AG04450 (cell line): Measurements from ENCODE around the gene KLRF2. TPM values are rescaled to one million over a fixed set of nuclear protein-coding genes. Genes with fewer than 3 reads are reported as not detected.

Source experiments
- CTCF ChIA-PET: fragments of 300-600, 350-600 bp; formaldehyde crosslinking; extraction: SDS; loops from one replicate; lab custom pipeline; 2022; ENCODE audit warnings: antibody characterized with exemption, inconsistent platforms; lab: Charles Lee
- POLR2A ChIA-PET: fragments of 350-600 bp; formaldehyde crosslinking; extraction: SDS; loops from one replicate; lab custom pipeline; 2021; ENCODE audit warnings: antibody characterized with exemption, inconsistent platforms; lab: Yijun Ruan, JAX
- DNase-seq: peaks from one replicate; pipeline ENCODE4 v3.0.0-alpha.2; 2011; ENCODE audit warnings: low read depth, low spot score
- H3K27ac ChIP-seq: one replicate; pipeline ENCODE4 v1.5.1; 2012; ENCODE audit warnings: low read depth, low read length, control low read depth
- H3K27me3 ChIP-seq: one replicate; pipeline ENCODE4 v1.6.0; 2012; ENCODE audit warnings: low read length; ENCODE audit not compliant: control insufficient read depth, insufficient read depth
- H3K4me3 ChIP-seq: 2 replicates; pipeline ENCODE4 v1.5.1; 2011; ENCODE audit warnings: mild to moderate bottlenecking, low read depth, low read length, control low read depth
- H3K9me3 ChIP-seq: 2 replicates; pipeline ENCODE4 v1.5.1; 2012; ENCODE audit warnings: low read length; ENCODE audit not compliant: control insufficient read depth, insufficient read depth
- polyA plus RNA-seq: library from polyadenylated mRNA; depleted of rRNA; stranded (reverse); fragments of >200 nt; gene quantifications from 2 replicates; pipeline ENCODE4 v1.2.3, GENCODE V29; 2011
- TF ChIP-seq, protein P1 (sequence below): IDR thresholded peaks from 2 replicates; pipeline ENCODE4 v1.5.1; 2011; ENCODE audit warnings: low read depth, low read length, control low read depth, inconsistent platforms

Gene KLRF2
- polyA plus RNA-seq, 1 experiment: not detected

- CTCF ChIA-PET: interaction anchor here (0.5 to 1.5 kb wide), 3 partner anchors 12 to 116 kb away, joined by 3 to 5 read pairs (median 5); no protein-coding TSS in a partner anchor
- TF ChIP-seq, protein P1, sequence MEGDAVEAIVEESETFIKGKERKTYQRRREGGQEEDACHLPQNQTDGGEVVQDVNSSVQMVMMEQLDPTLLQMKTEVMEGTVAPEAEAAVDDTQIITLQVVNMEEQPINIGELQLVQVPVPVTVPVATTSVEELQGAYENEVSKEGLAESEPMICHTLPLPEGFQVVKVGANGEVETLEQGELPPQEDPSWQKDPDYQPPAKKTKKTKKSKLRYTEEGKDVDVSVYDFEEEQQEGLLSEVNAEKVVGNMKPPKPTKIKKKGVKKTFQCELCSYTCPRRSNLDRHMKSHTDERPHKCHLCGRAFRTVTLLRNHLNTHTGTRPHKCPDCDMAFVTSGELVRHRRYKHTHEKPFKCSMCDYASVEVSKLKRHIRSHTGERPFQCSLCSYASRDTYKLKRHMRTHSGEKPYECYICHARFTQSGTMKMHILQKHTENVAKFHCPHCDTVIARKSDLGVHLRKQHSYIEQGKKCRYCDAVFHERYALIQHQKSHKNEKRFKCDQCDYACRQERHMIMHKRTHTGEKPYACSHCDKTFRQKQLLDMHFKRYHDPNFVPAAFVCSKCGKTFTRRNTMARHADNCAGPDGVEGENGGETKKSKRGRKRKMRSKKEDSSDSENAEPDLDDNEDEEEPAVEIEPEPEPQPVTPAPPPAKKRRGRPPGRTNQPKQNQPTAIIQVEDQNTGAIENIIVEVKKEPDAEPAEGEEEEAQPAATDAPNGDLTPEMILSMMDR: no peak
- no peak overlapping the region for H3K27ac ChIP-seq
- H3K4me3 ChIP-seq: no peak overlapping the region
- H3K27me3 ChIP-seq: no peaks in the 10 kb centered on the region
- H3K9me3 ChIP-seq: no peaks in the 10 kb centered on the region
- no peak for DNase-seq
- POLR2A ChIA-PET: no interaction called here
These were observed 14.4 kb upstream of the KLRF2 start for GRCh38 chr12:9866860-9867269.

DNA sequence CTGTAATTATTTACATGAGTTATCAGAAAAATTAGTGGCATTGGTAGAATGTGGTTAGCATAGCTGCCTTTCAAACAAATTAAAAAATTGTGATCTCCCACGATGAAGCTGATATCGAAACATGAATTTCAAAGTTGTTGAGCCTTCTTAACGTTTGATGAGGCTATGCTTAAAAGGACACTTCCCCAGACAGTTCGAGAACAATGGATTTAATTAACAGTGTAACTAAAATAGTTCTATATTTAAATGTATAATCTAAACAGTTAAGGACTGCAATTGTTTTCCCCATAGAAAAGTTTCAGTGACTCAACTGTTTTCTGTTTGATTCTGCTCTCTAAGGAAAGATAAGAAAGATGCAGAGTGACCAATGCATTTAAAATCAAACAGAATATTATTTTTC, 13.8 kb upstream of the KLRF2 start:
- no peak for DNase-seq
- TF ChIP-seq, protein P1: no peak
- no peaks in the 10 kb centered on the region for H3K27me3 ChIP-seq
- ChIA-PET CTCF (interaction anchor here (0.9 to 1.5 kb wide), 3 partner anchors 117 to 368 kb away, joined by 3 to 5 read pairs (median 3); no protein-coding TSS in a partner anchor), POLR2A (no interaction called here)
- H3K27ac ChIP-seq: no peak overlapping the region
- no peaks in the 10 kb centered on the region for H3K9me3 ChIP-seq
- no peak overlapping the region for H3K4me3 ChIP-seq

DNA sequence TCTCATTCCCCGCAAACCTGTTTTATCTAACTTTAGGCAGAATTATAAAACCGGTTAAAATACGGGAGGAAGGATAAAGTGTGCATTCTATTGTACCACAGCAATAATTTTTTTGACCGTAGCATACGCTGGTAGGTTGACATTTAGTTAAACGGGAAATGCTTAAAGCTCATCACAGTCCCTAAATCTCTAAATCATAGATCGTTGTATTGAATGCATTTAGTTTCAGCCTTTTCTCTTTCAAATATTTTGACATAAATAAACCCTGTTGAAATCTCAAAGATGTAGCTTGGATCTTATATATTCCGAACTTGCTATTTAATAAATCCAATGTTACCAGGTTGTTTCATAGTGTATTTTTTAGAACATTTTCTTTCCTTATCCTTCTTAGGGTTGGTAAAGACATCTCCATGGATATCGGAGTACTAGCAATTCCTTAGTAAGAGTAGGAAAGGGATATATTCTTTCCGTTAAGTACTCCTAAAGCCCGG, 12.9 kb upstream of the KLRF2 start:
- H3K4me3 ChIP-seq: no peak overlapping the region
- POLR2A ChIA-PET: no interaction called here
- no peaks in the 10 kb centered on the region for H3K27me3 ChIP-seq
- no peaks in the 10 kb centered on the region for H3K9me3 ChIP-seq
- CTCF ChIA-PET: interaction anchor here (0.6 to 1.9 kb wide), 4 partner anchors 117 to 1823 kb away, joined by 3 to 11 read pairs (median 4); no protein-coding TSS in a partner anchor
- TF ChIP-seq, protein P1: no peak
- H3K27ac ChIP-seq: no peak overlapping the region
- DNase-seq: no peak

DNA sequence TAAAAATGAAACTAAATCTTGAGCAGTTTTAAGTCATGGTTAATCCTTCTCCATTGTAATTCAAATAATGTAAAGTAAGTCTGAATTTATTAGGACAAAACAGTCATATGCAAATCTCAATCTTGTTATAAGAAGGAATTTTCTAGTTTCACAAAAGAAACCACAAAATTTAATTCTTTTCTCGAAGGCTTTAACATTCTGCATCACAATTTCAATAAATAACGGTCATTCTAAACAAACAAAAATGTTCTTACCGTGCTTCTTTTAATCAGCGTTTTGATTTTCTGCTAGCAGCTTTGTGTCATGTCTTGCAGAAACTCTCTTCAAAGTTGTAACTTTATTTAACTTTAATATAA, 12.4 kb upstream of the KLRF2 start:
- ChIA-PET POLR2A (no interaction called here), CTCF (interaction anchor here (1.9 kb wide), 1 partner anchor 118 kb away, joined by 11 read pairs; no protein-coding TSS in a partner anchor)
- no peak for DNase-seq
- Histone ChIP-seq H3K27ac (no peak overlapping the region), H3K4me3 (peak overlapping the region; percentile 39), H3K9me3 (no peaks in the 10 kb centered on the region), H3K27me3 (no peaks in the 10 kb centered on the region)
- TF ChIP-seq, protein P1: no peak

DNA sequence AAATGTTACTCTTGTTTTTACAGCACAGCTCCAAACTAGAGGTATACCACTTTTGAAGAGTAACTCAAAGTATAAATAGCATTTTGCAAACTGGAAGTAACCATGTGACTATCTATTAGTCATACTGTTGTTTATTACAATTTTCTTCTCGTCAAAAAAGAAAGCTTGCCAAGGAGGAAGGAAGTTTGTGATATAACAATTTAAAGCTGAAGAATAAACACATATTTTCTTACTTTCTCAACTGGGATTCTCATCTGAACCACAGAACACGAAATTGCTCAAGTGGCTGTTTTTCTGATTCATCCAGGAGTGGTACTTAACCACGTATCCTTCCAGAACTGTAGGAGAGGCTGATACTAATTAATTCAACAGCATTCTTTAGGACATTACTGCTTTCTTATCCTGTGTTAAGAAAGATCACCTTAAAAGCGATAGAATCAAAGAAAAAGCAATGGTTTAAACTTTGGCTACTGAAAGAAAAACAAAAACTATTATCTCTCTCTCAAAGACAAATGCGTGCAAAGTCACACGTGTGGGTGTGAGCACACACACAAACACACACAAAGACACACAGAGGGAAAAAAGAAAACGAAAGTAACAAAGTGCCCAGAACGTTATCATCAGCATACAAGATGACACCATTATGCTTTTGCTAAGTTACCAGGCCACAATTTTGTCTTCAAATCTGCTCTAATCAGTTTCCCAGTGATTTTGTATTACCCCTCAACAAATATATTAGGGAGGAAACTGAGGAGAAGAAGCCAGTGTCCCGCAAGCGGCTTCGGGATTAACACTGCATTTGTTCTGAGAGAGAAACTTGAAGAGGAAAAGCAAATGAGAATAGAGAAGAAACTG, 11.8 kb upstream of the KLRF2 start, which contains the start of gene CLEC2B:
Gene CLEC2B (minus strand): TSS at position 48 of the 855 bp plus-strand sequence.
- Histone ChIP-seq H3K27me3 (no peaks in the 10 kb centered on the region), H3K4me3 (peak within 1 kb of the TSS; percentile 54), H3K27ac (peak within 1 kb of the TSS; percentile 54), H3K9me3 (no peaks in the 10 kb centered on the region)
- POLR2A ChIA-PET: interaction anchor here (0.5 kb wide), 1 partner anchor 163 kb away, joined by 5 read pairs; no protein-coding TSS in a partner anchor
- DNase-seq: peak; percentile 56
- TF ChIP-seq, protein P1: no peak
- CTCF ChIA-PET: interaction anchor here (1.9 kb wide), 1 partner anchor 119 kb away, joined by 11 read pairs; no protein-coding TSS in a partner anchor
